GM18951 (cell line): ENCODE data around the gene SLC41A2.

Source experiments
- POLR2A ChIP-seq: IDR thresholded peaks from 4 replicates; pipeline ENCODE4 v1.6.1; 2011; ENCODE audit warnings: mild to moderate bottlenecking; ENCODE audit not compliant: insufficient read length, insufficient read depth; ENCODE audit errors: extremely low read depth
- in situ Hi-C: fragments of 300-500 bp; cut with MboI; formaldehyde crosslinking; loops from one replicate; pipeline ENCODE4 v1.12.0; 2022; ENCODE audit warnings: low sequenced_read_pairs, mixed read lengths, inconsistent platforms; ENCODE audit not compliant: unreplicated experiment

The SLC41A2 gene

DNA sequence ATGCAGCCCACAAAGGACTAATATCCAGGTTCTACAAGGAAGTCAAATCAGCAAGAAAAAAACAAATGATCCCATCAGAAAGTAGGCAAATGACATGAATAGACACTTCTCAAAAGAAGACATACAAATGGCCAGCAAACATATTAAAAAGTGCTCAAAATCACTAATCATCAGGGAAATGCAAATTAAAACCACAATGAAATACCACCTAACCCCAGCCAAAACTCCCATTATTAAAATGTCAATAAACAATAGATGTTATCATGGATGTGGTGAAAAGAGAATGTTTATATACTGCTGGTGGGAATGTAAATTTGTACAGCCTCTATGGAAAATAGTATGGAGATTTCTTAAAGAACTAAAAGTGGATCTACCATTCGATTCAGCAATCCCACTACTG, 25.0 kb downstream of the SLC41A2 start:
- in situ Hi-C loops, result no loop called here
- TF ChIP-seq POLR2A, result no peak

DNA sequence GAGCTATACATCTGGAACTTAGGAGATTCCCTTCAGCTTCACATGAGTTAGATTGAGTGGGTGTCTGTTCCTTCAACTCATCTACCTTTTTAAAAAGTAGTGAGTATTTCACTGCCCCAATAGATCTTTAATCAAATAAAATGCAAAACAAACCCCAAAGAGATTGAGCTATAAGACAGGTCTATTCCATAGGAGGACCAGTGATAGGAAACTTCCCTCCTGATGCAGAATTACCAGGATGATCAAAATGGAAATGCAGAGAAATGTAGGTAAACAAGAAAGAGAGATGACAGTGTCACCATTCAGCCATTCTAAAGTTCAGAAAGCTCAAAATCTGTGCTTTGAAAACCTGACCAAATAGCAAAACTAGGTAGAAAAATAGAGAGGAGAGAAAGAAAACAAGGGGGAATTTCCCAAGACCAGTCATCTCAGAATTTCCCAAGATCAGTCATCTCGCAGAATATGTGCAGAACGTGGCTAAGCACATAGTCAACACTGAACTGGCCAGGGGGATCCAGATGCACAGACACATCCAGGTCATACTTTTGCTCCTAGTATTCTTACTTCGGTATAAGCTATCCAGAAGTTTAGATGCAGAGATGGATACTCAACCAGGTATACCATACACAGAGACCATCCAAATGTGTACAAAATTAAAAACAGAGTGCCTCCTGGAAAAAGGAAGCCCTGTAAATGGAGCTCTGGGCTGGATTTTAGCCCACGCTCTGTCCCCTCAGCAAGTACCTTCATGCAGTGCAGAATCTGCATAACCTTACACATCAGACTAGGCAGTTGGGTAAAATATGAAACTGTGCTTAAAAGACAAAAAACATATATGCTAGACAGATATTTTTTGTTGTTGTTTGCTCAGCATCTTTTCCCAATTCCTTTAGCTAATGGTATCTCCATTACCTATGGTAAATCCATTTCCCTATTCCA, 27.4 kb downstream of the SLC41A2 start:
- in situ Hi-C loops, result no loop called here
- TF ChIP-seq POLR2A, result no peak

DNA sequence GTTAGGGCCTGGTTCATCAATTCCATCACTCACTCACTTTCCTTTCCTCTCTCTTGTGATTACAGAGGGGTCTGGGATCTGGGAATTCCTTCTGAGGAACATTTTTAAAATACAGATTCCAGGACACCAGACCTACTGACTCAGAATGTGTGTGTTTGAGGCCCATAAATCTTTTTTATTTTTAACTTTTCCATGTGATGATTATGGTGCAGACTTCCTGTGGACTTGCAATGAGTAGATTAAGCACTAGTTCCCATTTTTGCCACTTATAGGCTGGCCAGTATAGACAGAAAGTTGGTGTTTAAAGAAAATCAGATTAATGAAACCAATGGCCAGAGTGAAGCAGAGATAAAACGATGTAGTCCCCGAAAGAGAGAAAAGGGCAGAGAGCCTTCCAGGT, 28.1 kb downstream of the SLC41A2 start:
- TF ChIP-seq POLR2A, result no peak
- in situ Hi-C loops, result no loop called here

DNA sequence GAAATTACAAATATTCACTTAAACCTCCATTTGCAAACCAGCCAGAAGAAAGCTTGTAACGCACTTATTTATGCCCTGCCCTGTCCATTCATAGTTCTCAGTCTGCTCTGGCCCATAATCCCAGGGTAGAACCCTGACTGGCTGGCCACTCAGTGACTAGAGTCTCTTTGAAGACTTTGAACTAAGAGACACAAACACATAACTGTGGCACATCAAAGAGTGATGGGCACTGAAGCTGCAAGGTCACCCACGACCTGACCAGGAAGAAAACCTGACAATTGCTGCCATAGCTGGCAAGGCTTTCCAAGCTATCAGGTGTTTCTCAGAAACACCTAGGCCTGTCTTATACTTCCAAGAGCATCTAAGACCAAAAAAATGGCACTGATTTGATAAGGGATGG, 28.7 kb downstream of the SLC41A2 start:
- no peak for TF ChIP-seq POLR2A
- in situ Hi-C loops, result no loop called here

DNA sequence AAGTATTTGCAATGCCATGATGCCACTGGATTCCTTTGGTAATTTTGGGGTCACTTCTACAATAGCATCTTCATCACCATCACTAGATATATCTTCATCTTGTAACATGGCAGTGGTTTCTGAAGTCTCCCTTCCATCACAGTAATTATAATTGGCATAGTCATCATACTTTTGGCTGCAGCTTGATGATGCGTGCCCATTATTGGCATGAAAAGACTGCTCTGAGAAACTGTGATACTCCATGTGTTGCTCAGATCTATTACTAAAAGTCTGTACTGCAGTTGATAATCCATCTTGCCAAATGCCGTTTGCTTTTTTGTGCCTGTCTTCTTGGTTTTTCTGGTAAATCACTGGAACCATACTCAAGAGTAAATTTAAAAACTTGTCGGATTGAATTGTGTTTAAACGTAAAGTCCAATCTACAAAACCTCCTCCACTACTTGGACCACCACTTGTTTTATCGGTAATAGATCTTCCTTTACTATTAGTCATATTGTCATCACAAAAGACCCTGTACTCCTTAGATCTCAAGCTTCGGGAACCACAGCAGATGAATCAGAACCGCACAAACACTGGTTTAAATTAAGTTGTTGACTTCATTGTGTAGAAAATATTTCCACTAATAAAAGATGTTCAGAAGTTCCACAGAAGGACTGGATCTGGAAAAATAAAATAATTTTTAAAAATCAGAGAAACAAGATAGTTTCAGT, 29.9 kb downstream of the SLC41A2 start:
- in situ Hi-C loops, result no loop called here
- no peak for TF ChIP-seq POLR2A

DNA sequence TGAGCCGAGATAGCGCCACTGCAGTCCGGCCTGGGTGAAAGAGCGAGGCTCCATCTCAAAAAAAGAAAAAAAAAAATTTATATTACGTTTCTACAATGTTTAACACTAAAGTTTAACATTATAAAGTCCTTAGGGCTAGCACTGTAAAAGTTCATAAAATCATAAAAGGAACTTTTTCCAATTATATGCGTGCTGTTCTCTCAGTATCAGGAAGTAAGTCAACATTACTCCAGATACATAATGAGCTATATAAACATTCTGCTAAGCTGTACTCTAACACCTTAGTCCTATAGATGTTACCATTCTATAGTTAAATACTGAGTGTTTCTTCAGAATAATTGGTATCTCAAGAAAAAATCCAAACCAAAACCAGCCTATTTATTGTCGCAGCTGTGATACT, 32.6 kb downstream of the SLC41A2 start:
- in situ Hi-C loops, result no loop called here
- no peak for TF ChIP-seq POLR2A

DNA sequence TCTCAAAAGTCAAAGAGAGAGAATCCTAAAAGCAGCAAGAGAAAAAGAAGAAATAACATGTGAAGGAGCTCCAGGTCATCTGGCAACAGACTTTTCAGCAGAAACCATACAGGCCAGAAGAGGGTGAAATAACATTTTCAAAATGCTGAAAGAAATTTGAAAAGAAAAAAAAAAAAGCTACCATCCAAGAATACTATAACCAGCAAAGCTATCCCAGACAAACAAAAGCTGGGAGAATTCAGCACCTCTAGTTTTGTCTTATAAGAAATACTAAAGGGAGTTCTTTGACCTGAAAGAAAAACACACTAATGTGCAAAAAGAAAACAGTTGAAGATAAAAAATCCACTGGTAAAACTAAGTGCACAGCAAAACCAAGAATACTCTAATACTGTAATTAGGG, 36.8 kb downstream of the SLC41A2 start:
- in situ Hi-C loops, result no loop called here

DNA sequence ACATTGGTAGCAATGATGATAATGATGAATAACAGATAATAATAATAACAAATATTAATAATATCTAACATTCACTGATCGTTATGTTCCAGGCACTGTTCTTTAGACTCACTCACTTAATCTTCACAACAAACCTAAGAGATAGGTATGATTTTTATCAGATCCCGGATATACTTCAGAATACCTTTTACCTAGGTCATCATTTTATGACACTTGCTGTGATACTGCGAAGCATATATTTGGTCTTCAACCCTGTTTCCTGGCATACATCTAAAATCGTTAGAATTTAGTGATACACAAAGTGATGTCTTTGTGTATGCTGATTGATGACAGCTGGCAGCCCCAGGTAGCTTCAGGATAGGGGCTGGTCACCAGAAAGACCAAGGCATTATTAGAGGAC, 46.1 kb downstream of the SLC41A2 start:
- no peak for TF ChIP-seq POLR2A
- in situ Hi-C loops, result no loop called here

More for the DNA sequence above, 36.8 kb downstream of the SLC41A2 start:
- TF ChIP-seq POLR2A, result no peak

DNA sequence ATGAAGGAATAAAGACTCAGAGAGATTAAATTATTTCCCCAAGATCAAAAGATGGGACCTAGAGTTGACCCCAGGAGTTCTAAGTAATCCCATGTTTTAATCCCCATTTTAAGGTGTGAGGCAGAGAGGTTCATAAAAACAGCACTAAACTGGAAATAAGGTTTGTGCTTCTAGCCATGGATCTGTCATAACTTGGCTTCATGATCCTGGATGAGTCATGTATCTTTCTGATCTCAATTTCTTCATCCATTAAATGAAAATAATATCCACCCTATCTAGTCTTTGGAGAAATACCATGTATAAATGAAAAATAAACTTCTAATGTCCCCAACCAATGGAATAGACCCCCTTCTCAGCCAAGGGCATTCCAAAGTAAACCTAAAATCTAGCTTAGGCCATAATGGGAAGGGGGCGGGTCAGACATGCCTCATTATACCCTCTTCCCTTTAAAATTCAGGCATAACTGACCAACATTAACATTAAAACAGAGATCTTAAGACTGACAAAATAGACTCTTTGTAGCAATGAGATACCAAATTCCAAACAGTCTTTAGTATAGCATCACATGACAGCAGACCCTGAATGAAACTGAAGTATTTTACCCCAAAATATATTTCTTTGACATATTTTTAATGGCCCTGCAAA, 47.8 kb downstream of the SLC41A2 start:
- in situ Hi-C loops, result no loop called here
- no peak for TF ChIP-seq POLR2A

DNA sequence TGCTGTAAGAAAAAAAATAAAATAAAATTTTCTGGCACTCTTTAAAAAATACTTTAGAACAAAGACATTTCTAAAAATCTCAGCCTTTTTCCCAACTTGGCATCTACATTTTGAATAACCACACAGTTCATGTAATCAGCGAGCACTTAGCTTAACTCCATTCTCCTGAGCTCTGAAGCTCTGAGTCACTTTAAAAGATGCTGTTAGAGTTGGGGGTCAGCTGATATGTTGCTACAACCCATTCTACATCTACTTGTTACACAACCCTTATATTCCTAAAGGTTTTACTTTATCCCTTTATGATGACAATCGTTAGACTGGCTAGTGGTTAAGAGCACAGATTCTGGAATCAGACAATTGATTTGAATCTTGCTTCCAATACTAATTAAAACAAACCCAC, 48.3 kb downstream of the SLC41A2 start:
- in situ Hi-C loops, result no loop called here
- TF ChIP-seq POLR2A, result no peak
